HT-29 (cell line): Measurements from ENCODE around the gene MAPRE2. TPM values are rescaled to one million over a fixed set of nuclear protein-coding genes. Genes with fewer than 3 reads are reported as not detected.
"Not testable (repeated sequence)": the region's sequence is repeated elsewhere in the genome, so short reads cannot be mapped to it uniquely, and the experiment has no call there.

Source experiments
- DNase-seq: peaks from one replicate; pipeline ENCODE4 v3.0.0-alpha.2; 2015; ENCODE audit warnings: low spot score
- total RNA-seq: library from RNA; depleted of rRNA; stranded (reverse); fragments of >200 nt; shearing (Covaris generic); gene quantifications from 2 replicates; pipeline ENCODE4 v1.2.3, GENCODE V29; 2014

Gene MAPRE2
- total RNA-seq, 1 experiment from 2014 or later, result 2.8 TPM

GRCh38 chr18:35150195-35150594 lies 109.0 kb downstream of the MAPRE2 start:
- not testable (repeated sequence) for DNase-seq

- DNase-seq, result no peak
These were observed 112.5 kb downstream of the MAPRE2 start for GRCh38 chr18:35153609-35154272.

GRCh38 chr18:35155398-35156117 lies 114.3 kb downstream of the MAPRE2 start:
- DNase-seq, result no peak

- no peak for DNase-seq
These were observed 116.0 kb downstream of the MAPRE2 start for GRCh38 chr18:35157181-35157580.

GRCh38 chr18:35158728-35159450 lies 117.7 kb downstream of the MAPRE2 start:
- DNase-seq, result no peak

- no peak for DNase-seq
These were observed 118.6 kb downstream of the MAPRE2 start for GRCh38 chr18:35159782-35160181.

- no peak for DNase-seq
These were observed 120.3 kb downstream of the MAPRE2 start for GRCh38 chr18:35161485-35161884.

GRCh38 chr18:35161934-35162333 lies 120.7 kb downstream of the MAPRE2 start:
- no peak for DNase-seq

- no peak for DNase-seq
These were observed 121.9 kb downstream of the MAPRE2 start for GRCh38 chr18:35163014-35163539.

GRCh38 chr18:35163721-35164120 lies 122.5 kb downstream of the MAPRE2 start:
- DNase-seq, result no peak

- no peak for DNase-seq
These were observed 122.9 kb downstream of the MAPRE2 start for GRCh38 chr18:35164133-35164532.

- no peak for DNase-seq
These were observed 126.1 kb downstream of the MAPRE2 start for GRCh38 chr18:35167332-35167731.

GRCh38 chr18:35167857-35168256 lies 126.6 kb downstream of the MAPRE2 start:
- no peak for DNase-seq

GRCh38 chr18:35170323-35170722 lies 129.1 kb downstream of the MAPRE2 start:
- DNase-seq, result not testable (repeated sequence)

GRCh38 chr18:35171315-35171987 lies 130.2 kb downstream of the MAPRE2 start:
- DNase-seq, result no peak

- DNase-seq, result no peak
These were observed 130.8 kb downstream of the MAPRE2 start for GRCh38 chr18:35172009-35172408.

GRCh38 chr18:35172451-35173035 lies 131.3 kb downstream of the MAPRE2 start:
- no peak for DNase-seq

GRCh38 chr18:35174093-35174731 lies 133.0 kb downstream of the MAPRE2 start:
- DNase-seq, result no peak

GRCh38 chr18:35174745-35175144 lies 133.5 kb downstream of the MAPRE2 start:
- no peak for DNase-seq

GRCh38 chr18:35176925-35177324 lies 135.7 kb downstream of the MAPRE2 start:
- no peak for DNase-seq

- no peak for DNase-seq
These were observed 137.0 kb downstream of the MAPRE2 start for GRCh38 chr18:35178260-35178659.
